ENCODE measurements around the gene IGF2. TPM values are rescaled to one million over a fixed set of nuclear protein-coding genes. Genes with fewer than 3 reads are reported as not detected.

The IGF2 gene
- total and polyA plus RNA-seq, 7 donors: 5.9 to 471 (median 60.2) TPM

- Histone ChIP-seq H3K27ac (no peak overlapping the region), H3K4me3 (no peak overlapping the region), H3K27me3 (ENCODE audit: insufficient read depth in 3 of 3, low read length in 2 of 3) (no peaks in the 10 kb centered on the region), H3K4me1 (peaks cover 20% of the 10 kb centered on the region), H3K36me3 (ENCODE audit: insufficient read depth in 1 of 2, low read depth in 1 of 2) (no peaks in the 10 kb centered on the region), H3K9me3 (no peaks in the 10 kb centered on the region)
- no peak for TF ChIP-seq CTCF (IDR thresholded peaks at IDR 0.05)
- no peak for ATAC-seq
- intact Hi-C loops (cut with DNase I): loop anchor here in 1 of 2 donors (2.0 kb wide), 1 partner anchor 19 kb away; no protein-coding TSS in a partner anchor
- peak in 1 of 2 donors; percentile 15 for DNase-seq
- WGBS, 3 donors: 73 to 79% (median 75%) methylated on average over 4 of the region's 4 CpGs
These were observed 31.7 kb downstream of the IGF2 start for GRCh38 chr11:2107521-2107920.

GRCh38 chr11:2106583-2107209 lies 32.5 kb downstream of the IGF2 start:
- 87 to 98% (median 89%) methylated on average over 1 of the region's 1 CpG for WGBS, 3 donors
- TF ChIP-seq CTCF (IDR thresholded peaks at IDR 0.05): no peak
- Histone ChIP-seq H3K4me3 (no peak overlapping the region), H3K36me3 (ENCODE audit: insufficient read depth in 1 of 2, low read depth in 1 of 2) (no peaks in the 10 kb centered on the region), H3K27me3 (ENCODE audit: insufficient read depth in 3 of 3, low read length in 2 of 3) (no peaks in the 10 kb centered on the region), H3K4me1 (peaks cover 20% of the 10 kb centered on the region), H3K9me3 (no peaks in the 10 kb centered on the region), H3K27ac (no peak overlapping the region)
- no peak for ATAC-seq
- intact Hi-C loops (cut with DNase I): loop anchor here in 1 of 2 donors (2.0 kb wide), 1 partner anchor 18 kb away; no protein-coding TSS in a partner anchor
- no peak for DNase-seq

- Histone ChIP-seq H3K4me1 (peaks cover 20% of the 10 kb centered on the region), H3K9me3 (no peaks in the 10 kb centered on the region), H3K27me3 (ENCODE audit: insufficient read depth in 3 of 3, low read length in 2 of 3) (no peaks in the 10 kb centered on the region), H3K4me3 (no peak overlapping the region), H3K36me3 (ENCODE audit: insufficient read depth in 1 of 2, low read depth in 1 of 2) (no peaks in the 10 kb centered on the region), H3K27ac (peak overlapping the region; percentile 63)
- intact Hi-C loops (cut with DNase I): no loop called here
- no peak for TF ChIP-seq CTCF (IDR thresholded peaks at IDR 0.05)
- DNase-seq: peak; percentile 46 to 86
- peak; percentile 86 to 95 (median 94) for ATAC-seq
- WGBS, 3 donors: 23 to 44% (median 30%) methylated on average over 7 of the region's 7 CpGs
These were observed 33.7 kb downstream of the IGF2 start for GRCh38 chr11:2105511-2105910.

GRCh38 chr11:2104524-2105440 lies 34.4 kb downstream of the IGF2 start:
- 64 to 74% (median 65%) methylated on average over 18 of the region's 18 CpGs for WGBS, 3 donors
- Histone ChIP-seq H3K27me3 (ENCODE audit: insufficient read depth in 3 of 3, low read length in 2 of 3) (no peaks in the 10 kb centered on the region), H3K4me3 (no peak overlapping the region), H3K9me3 (no peaks in the 10 kb centered on the region), H3K36me3 (ENCODE audit: insufficient read depth in 1 of 2, low read depth in 1 of 2) (no peaks in the 10 kb centered on the region), H3K4me1 (peaks cover 19% of the 10 kb centered on the region), H3K27ac (peak overlapping the region; percentile 63)
- intact Hi-C loops (cut with DNase I): no loop called here
- ATAC-seq (peak; percentile 18 to 49 (median 45)), DNase-seq (peak in 1 of 2 donors; percentile 53)
- TF ChIP-seq CTCF (IDR thresholded peaks at IDR 0.05): no peak
